Effector memory CD4-positive, alpha-beta T cell (primary cell): ENCODE results near the gene BRIP1.

Experiments
- DNase-seq, 3 donors: peaks; one replicate each; pipeline ENCODE4 v3.0.0-alpha.2; 2020
- H3K27ac ChIP-seq: 2 replicates; pipeline ENCODE4 v1.7.0; 2013; ENCODE audit warnings: mild to moderate bottlenecking, low read length, moderate library complexity; ENCODE audit not compliant: insufficient read depth, poor library complexity, severe bottlenecking
- H3K27me3 ChIP-seq: replicated peaks from 2 replicates; pipeline ENCODE4 v1.7.0; 2013; ENCODE audit warnings: mild to moderate bottlenecking, low read length; ENCODE audit not compliant: insufficient read depth, control insufficient read depth, poor library complexity, severe bottlenecking
- H3K36me3 ChIP-seq: 2 replicates; pipeline ENCODE4 v1.7.0; 2013; ENCODE audit warnings: mild to moderate bottlenecking, low read length, moderate library complexity; ENCODE audit not compliant: control insufficient read depth, insufficient read depth
- H3K4me1 ChIP-seq: 2 replicates; pipeline ENCODE4 v1.7.0; 2013; ENCODE audit warnings: low read length, mild to moderate bottlenecking; ENCODE audit not compliant: control insufficient read depth, insufficient read depth, poor library complexity, severe bottlenecking
- H3K4me3 ChIP-seq: 2 replicates; pipeline ENCODE4 v1.7.0; 2013; ENCODE audit warnings: low read length, low read depth, mild to moderate bottlenecking; ENCODE audit not compliant: insufficient read depth, poor library complexity, severe bottlenecking
- H3K9me3 ChIP-seq: 2 replicates; pipeline ENCODE4 v1.7.0; 2013; ENCODE audit warnings: mild to moderate bottlenecking, low read length, moderate library complexity; ENCODE audit not compliant: control insufficient read depth

BRIP1 gene

GRCh38 chr17:61702450-61702849, 160.9 kb downstream of the BRIP1 start:
- H3K4me1 ChIP-seq: no peaks in the 10 kb centered on the region
- no peak overlapping the region for H3K27ac ChIP-seq
- H3K9me3 ChIP-seq: peaks cover 14% of the 10 kb centered on the region
- DNase-seq: no peak
- H3K27me3 ChIP-seq: no peaks in the 10 kb centered on the region
- no peak overlapping the region for H3K4me3 ChIP-seq
- H3K36me3 ChIP-seq: no peaks in the 10 kb centered on the region

- DNase-seq: no peak
- no peaks in the 10 kb centered on the region for H3K36me3 ChIP-seq
- no peak overlapping the region for H3K4me3 ChIP-seq
- peaks cover 14% of the 10 kb centered on the region for H3K9me3 ChIP-seq
- no peaks in the 10 kb centered on the region for H3K27me3 ChIP-seq
- no peaks in the 10 kb centered on the region for H3K4me1 ChIP-seq
- H3K27ac ChIP-seq: no peak overlapping the region
Observed at GRCh38 chr17:61701978-61702377, 161.3 kb downstream of the BRIP1 start.

GRCh38 chr17:61701334-61701733, 162.0 kb downstream of the BRIP1 start:
- no peaks in the 10 kb centered on the region for H3K36me3 ChIP-seq
- H3K27ac ChIP-seq: no peak overlapping the region
- no peak for DNase-seq
- no peaks in the 10 kb centered on the region for H3K27me3 ChIP-seq
- H3K4me1 ChIP-seq: no peaks in the 10 kb centered on the region
- peaks cover 14% of the 10 kb centered on the region for H3K9me3 ChIP-seq
- H3K4me3 ChIP-seq: no peak overlapping the region

GRCh38 chr17:61700252-61700651, 163.1 kb downstream of the BRIP1 start:
- H3K36me3 ChIP-seq: no peaks in the 10 kb centered on the region
- H3K4me1 ChIP-seq: no peaks in the 10 kb centered on the region
- no peak overlapping the region for H3K4me3 ChIP-seq
- H3K27ac ChIP-seq: no peak overlapping the region
- peaks cover 14% of the 10 kb centered on the region for H3K9me3 ChIP-seq
- no peak for DNase-seq
- no peaks in the 10 kb centered on the region for H3K27me3 ChIP-seq

GRCh38 chr17:61699694-61700093, 163.6 kb downstream of the BRIP1 start:
- H3K9me3 ChIP-seq: peaks cover 14% of the 10 kb centered on the region
- no peak overlapping the region for H3K4me3 ChIP-seq
- DNase-seq: no peak
- H3K27me3 ChIP-seq: no peaks in the 10 kb centered on the region
- H3K4me1 ChIP-seq: no peaks in the 10 kb centered on the region
- H3K27ac ChIP-seq: no peak overlapping the region
- no peaks in the 10 kb centered on the region for H3K36me3 ChIP-seq

GRCh38 chr17:61699032-61699431, 164.3 kb downstream of the BRIP1 start:
- Histone ChIP-seq H3K27ac (no peak overlapping the region), H3K36me3 (no peaks in the 10 kb centered on the region), H3K9me3 (peaks cover 14% of the 10 kb centered on the region), H3K4me3 (no peak overlapping the region), H3K4me1 (no peaks in the 10 kb centered on the region), H3K27me3 (no peaks in the 10 kb centered on the region)
- no peak for DNase-seq

GRCh38 chr17:61698244-61698643, 165.1 kb downstream of the BRIP1 start:
- no peaks in the 10 kb centered on the region for H3K36me3 ChIP-seq
- H3K27ac ChIP-seq: no peak overlapping the region
- H3K27me3 ChIP-seq: no peaks in the 10 kb centered on the region
- peaks cover 14% of the 10 kb centered on the region for H3K9me3 ChIP-seq
- no peak for DNase-seq
- H3K4me3 ChIP-seq: no peak overlapping the region
- no peaks in the 10 kb centered on the region for H3K4me1 ChIP-seq

GRCh38 chr17:61695779-61696337, 167.5 kb downstream of the BRIP1 start:
- peaks cover 7% of the 10 kb centered on the region for H3K9me3 ChIP-seq
- no peak for DNase-seq
- H3K36me3 ChIP-seq: no peaks in the 10 kb centered on the region
- no peaks in the 10 kb centered on the region for H3K27me3 ChIP-seq
- no peaks in the 10 kb centered on the region for H3K4me1 ChIP-seq
- H3K4me3 ChIP-seq: no peak overlapping the region
- no peak overlapping the region for H3K27ac ChIP-seq

GRCh38 chr17:61694095-61694494, 169.2 kb downstream of the BRIP1 start:
- no peak overlapping the region for H3K27ac ChIP-seq

GRCh38 chr17:61689610-61690180, 173.6 kb downstream of the BRIP1 start:
- no peaks in the 10 kb centered on the region for H3K9me3 ChIP-seq
- no peak overlapping the region for H3K27ac ChIP-seq
- no peak for DNase-seq
- H3K4me1 ChIP-seq: no peaks in the 10 kb centered on the region
- H3K27me3 ChIP-seq: no peaks in the 10 kb centered on the region
- no peaks in the 10 kb centered on the region for H3K36me3 ChIP-seq
- no peak overlapping the region for H3K4me3 ChIP-seq

More at GRCh38 chr17:61694095-61694494, 169.2 kb downstream of the BRIP1 start:
- H3K9me3 ChIP-seq: no peaks in the 10 kb centered on the region
- H3K27me3 ChIP-seq: no peaks in the 10 kb centered on the region
- H3K4me3 ChIP-seq: no peak overlapping the region
- H3K36me3 ChIP-seq: no peaks in the 10 kb centered on the region
- no peaks in the 10 kb centered on the region for H3K4me1 ChIP-seq
- no peak for DNase-seq
